Left kidney (tissue), 2 donors: ENCODE results near the gene UNK. TPM values are rescaled to one million over a fixed set of nuclear protein-coding genes. Genes with fewer than 3 reads are reported as not detected.
"Not testable (repeated sequence)": the region's sequence is repeated elsewhere in the genome, so short reads cannot be mapped to it uniquely, and the experiment has no call there.

Experiments
- DNase-seq: peaks from one replicate; pipeline ENCODE4 v3.0.0-alpha.2; 2013
- polyA plus RNA-seq: library from polyadenylated mRNA; unstranded; fragments of 120-200 nt; gene quantifications from one replicate; pipeline ENCODE4 v1.2.1, GENCODE V29; 2013; ENCODE audit not compliant: insufficient read length

Gene UNK
- polyA plus RNA-seq, 1 donor = 50.3 TPM

GRCh38 chr17:75753514-75754377 lies 30.9 kb upstream of the UNK start:
- DNase-seq = no peak

GRCh38 chr17:75754378-75755204 lies 30.0 kb upstream of the UNK start:
- DNase-seq = no peak

GRCh38 chr17:75755205-75755901 lies 29.3 kb upstream of the UNK start:
- no peak for DNase-seq

- DNase-seq = no peak
Observed at GRCh38 chr17:75755990-75756389, 28.6 kb upstream of the UNK start.

- DNase-seq = no peak
Observed at GRCh38 chr17:75756451-75757085, 28.0 kb upstream of the UNK start.

GRCh38 chr17:75757086-75757681 lies 27.4 kb upstream of the UNK start:
- no peak for DNase-seq

- no peak for DNase-seq
Observed at GRCh38 chr17:75758131-75758905, 26.3 kb upstream of the UNK start.

- DNase-seq = no peak
Observed at GRCh38 chr17:75759457-75759856, 25.1 kb upstream of the UNK start.

GRCh38 chr17:75759978-75760640 lies 24.5 kb upstream of the UNK start:
- DNase-seq = not testable (repeated sequence)

- no peak for DNase-seq
Observed at GRCh38 chr17:75762513-75763268, 21.9 kb upstream of the UNK start.

GRCh38 chr17:75763269-75763607 lies 21.4 kb upstream of the UNK start:
- no peak for DNase-seq

- no peak for DNase-seq
Observed at GRCh38 chr17:75763613-75764416, 20.8 kb upstream of the UNK start.

GRCh38 chr17:75764417-75764710 lies 20.2 kb upstream of the UNK start:
- no peak for DNase-seq

- no peak for DNase-seq
Observed at GRCh38 chr17:75764711-75765421, 19.7 kb upstream of the UNK start, which contains the start of gene GALK1. TSS of gene GALK1 (minus strand) at chr17:75765192. CDS start at chr17:75765136, 56 bp downstream.

GRCh38 chr17:75765981-75766380 lies 18.6 kb upstream of the UNK start:
- DNase-seq = no peak

- DNase-seq = no peak
Observed at GRCh38 chr17:75767881-75768280, 16.7 kb upstream of the UNK start.

GRCh38 chr17:75769536-75769935 lies 15.1 kb upstream of the UNK start:
- DNase-seq = no peak
